Panc1 (cell line): ENCODE results near the gene ANKK1. TPM values are rescaled to one million over a fixed set of nuclear protein-coding genes. Genes with fewer than 3 reads are reported as not detected.

Source experiments
- ATAC-seq: fragments of 200-7000 bp; cut with Tn5 transposase; 2 replicates; pipeline ENCODE4 v1.9.1; 2020; ENCODE audit warnings: mild to moderate bottlenecking, moderate library complexity
- BruUV-seq: library from RNA; stranded (reverse); fragments of 400-500 nt; replicated peaks from 2 replicates; lab custom pipeline; 2021; lab: Mats Ljungman, UMichigan
- CTCF ChIA-PET: fragments of 300-600 bp; sonication (Branson Sonifier 250); formaldehyde crosslinking; loops from one replicate; lab custom pipeline; 2022; ENCODE audit warnings: antibody characterized with exemption; lab: Charles Lee
- POLR2A ChIA-PET: fragments of 300-600 bp; sonication (Branson Sonifier 250); formaldehyde crosslinking; loops from one replicate; lab custom pipeline; 2022; ENCODE audit warnings: antibody characterized with exemption; lab: Charles Lee
- DNase-seq: peaks from one replicate; pipeline ENCODE4 v3.0.0-alpha.2; 2010; ENCODE audit warnings: low read depth, low spot score
- H3K27ac ChIP-seq: 2 replicates; pipeline ENCODE4 v1.5.1; 2011; ENCODE audit warnings: mild to moderate bottlenecking, low read length, inconsistent platforms
- H3K27me3 ChIP-seq: fragments of 200-500 bp; sonication (Bioruptor generic); 2 replicates; pipeline ENCODE4 v1.6.0; 2014; ENCODE audit warnings: low read length, inconsistent platforms; ENCODE audit not compliant: control insufficient read depth, insufficient read depth
- H3K36me3 ChIP-seq: fragments of 200-500 bp; sonication (Bioruptor generic); 2 replicates; pipeline ENCODE4 v1.5.1; 2014; ENCODE audit warnings: inconsistent platforms, mild to moderate bottlenecking, low read length, moderate library complexity; ENCODE audit not compliant: control insufficient read depth, insufficient read depth
- H3K4me1 ChIP-seq: 2 replicates; pipeline ENCODE4 v1.5.1; 2011; ENCODE audit warnings: inconsistent platforms, mild to moderate bottlenecking, low read length, moderate library complexity; ENCODE audit not compliant: control insufficient read depth, insufficient read depth
- H3K4me3 ChIP-seq, 2 experiments: 2 replicates each; pipeline ENCODE4 v1.5.1; 2011 to 2012; ENCODE audit warnings: low read depth in 2 of 2, low read length in 2 of 2, mild to moderate bottlenecking in 2 of 2, inconsistent platforms in 1 of 2, moderate library complexity in 1 of 2
- H3K9me3 ChIP-seq: fragments of 200-500 bp; sonication (Bioruptor generic); 2 replicates; pipeline ENCODE4 v1.5.1; 2014; ENCODE audit warnings: low read depth, mild to moderate bottlenecking, inconsistent platforms, low read length, moderate library complexity; ENCODE audit not compliant: control insufficient read depth, insufficient read depth
- POLR2AphosphoS5 ChIP-seq: IDR thresholded peaks from 2 replicates; pipeline ENCODE4 v1.6.1; 2012; ENCODE audit warnings: mild to moderate bottlenecking, low read depth, low read length, moderate library complexity
- SIN3A ChIP-seq: IDR thresholded peaks from 2 replicates; pipeline ENCODE4 v1.6.1; 2012; ENCODE audit warnings: low read depth, mild to moderate bottlenecking, low read length, moderate library complexity, borderline replicate concordance; ENCODE audit not compliant: insufficient read depth
- TCF7L2 ChIP-seq: IDR thresholded peaks from 2 replicates; pipeline ENCODE4 v1.6.1; 2011; ENCODE audit warnings: mild to moderate bottlenecking, low read depth, low read length, inconsistent platforms
- in situ Hi-C: cut with HindIII; loops from 2 replicates; pipeline ENCODE4 v1.10.0; 2016; ENCODE audit warnings: low sequenced_read_pairs, low pct_unique_long_range_greater_than_20kb
- intact Hi-C: fragments of 100-400 bp; cut with micrococcal nuclease; formaldehyde crosslinking; loops from one replicate; pipeline ENCODE4 v1.10.0; 2022; ENCODE audit not compliant: unreplicated experiment
- total RNA-seq: library from RNA; stranded (reverse); gene quantifications from one replicate; pipeline ENCODE4 v1.2.1, GENCODE V29; 2021; ENCODE audit not compliant: unreplicated experiment
- TF ChIP-seq, protein P1 (sequence below), 2 experiments: IDR thresholded peaks; 2 replicates each; pipeline ENCODE4 v1.6.1; 2011 to 2012; ENCODE audit warnings: low read depth in 2 of 2, control low read depth in 1 of 2, low read length in 1 of 2, mild to moderate bottlenecking in 1 of 2, moderate library complexity in 1 of 2; ENCODE audit not compliant: insufficient read depth in 1 of 2
- TF ChIP-seq, protein P2 (sequence below): fragments of 450-650 bp; IDR thresholded peaks from 2 replicates; pipeline ENCODE4 v1.5.1; 2017; ENCODE audit warnings: mild to moderate bottlenecking

Gene ANKK1
- total RNA-seq, 1 experiment from 2014 or later = 0.08 TPM

DNA sequence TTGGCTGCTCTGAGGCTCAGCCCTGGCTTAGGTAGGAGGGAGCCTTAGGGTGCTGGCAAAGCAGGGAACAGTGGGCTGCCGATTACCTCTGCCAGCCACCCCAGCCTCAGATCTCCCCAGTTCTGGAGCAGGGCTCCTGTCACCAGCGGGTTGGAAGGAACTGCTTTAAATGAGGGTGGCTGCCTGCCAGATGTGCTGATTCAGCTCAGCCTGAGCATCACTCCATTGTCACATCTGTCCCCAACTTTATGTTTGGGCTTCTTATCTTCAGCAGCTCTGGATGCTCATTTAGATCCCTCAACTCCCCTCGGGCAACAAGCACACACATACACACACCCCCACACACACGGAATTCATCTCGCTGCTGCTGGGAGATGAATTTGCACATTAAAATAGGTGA is 16.9 kb upstream of the ANKK1 start:
- H3K4me1 ChIP-seq = no peaks in the 10 kb centered on the region
- H3K36me3 ChIP-seq = no peaks in the 10 kb centered on the region
- ATAC-seq = peak; percentile 21; the same call in 1 of the 2 replicates
- ChIA-PET CTCF (no interaction called here), POLR2A (no interaction called here)
- intact Hi-C loops = no loop called here
- DNase-seq = no peak
- in situ Hi-C loops = no loop called here
- TF ChIP-seq SIN3A (no peak), POLR2AphosphoS5 (no peak), TCF7L2 (no peak)
- TF ChIP-seq, protein P1, sequence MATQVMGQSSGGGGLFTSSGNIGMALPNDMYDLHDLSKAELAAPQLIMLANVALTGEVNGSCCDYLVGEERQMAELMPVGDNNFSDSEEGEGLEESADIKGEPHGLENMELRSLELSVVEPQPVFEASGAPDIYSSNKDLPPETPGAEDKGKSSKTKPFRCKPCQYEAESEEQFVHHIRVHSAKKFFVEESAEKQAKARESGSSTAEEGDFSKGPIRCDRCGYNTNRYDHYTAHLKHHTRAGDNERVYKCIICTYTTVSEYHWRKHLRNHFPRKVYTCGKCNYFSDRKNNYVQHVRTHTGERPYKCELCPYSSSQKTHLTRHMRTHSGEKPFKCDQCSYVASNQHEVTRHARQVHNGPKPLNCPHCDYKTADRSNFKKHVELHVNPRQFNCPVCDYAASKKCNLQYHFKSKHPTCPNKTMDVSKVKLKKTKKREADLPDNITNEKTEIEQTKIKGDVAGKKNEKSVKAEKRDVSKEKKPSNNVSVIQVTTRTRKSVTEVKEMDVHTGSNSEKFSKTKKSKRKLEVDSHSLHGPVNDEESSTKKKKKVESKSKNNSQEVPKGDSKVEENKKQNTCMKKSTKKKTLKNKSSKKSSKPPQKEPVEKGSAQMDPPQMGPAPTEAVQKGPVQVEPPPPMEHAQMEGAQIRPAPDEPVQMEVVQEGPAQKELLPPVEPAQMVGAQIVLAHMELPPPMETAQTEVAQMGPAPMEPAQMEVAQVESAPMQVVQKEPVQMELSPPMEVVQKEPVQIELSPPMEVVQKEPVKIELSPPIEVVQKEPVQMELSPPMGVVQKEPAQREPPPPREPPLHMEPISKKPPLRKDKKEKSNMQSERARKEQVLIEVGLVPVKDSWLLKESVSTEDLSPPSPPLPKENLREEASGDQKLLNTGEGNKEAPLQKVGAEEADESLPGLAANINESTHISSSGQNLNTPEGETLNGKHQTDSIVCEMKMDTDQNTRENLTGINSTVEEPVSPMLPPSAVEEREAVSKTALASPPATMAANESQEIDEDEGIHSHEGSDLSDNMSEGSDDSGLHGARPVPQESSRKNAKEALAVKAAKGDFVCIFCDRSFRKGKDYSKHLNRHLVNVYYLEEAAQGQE (IDR thresholded peaks at IDR 0.05; ENCODE audit: insufficient read depth in 1 of 2, low read depth in 2 of 2, low read length in 1 of 2) = no peak
- TF ChIP-seq, protein P2, sequence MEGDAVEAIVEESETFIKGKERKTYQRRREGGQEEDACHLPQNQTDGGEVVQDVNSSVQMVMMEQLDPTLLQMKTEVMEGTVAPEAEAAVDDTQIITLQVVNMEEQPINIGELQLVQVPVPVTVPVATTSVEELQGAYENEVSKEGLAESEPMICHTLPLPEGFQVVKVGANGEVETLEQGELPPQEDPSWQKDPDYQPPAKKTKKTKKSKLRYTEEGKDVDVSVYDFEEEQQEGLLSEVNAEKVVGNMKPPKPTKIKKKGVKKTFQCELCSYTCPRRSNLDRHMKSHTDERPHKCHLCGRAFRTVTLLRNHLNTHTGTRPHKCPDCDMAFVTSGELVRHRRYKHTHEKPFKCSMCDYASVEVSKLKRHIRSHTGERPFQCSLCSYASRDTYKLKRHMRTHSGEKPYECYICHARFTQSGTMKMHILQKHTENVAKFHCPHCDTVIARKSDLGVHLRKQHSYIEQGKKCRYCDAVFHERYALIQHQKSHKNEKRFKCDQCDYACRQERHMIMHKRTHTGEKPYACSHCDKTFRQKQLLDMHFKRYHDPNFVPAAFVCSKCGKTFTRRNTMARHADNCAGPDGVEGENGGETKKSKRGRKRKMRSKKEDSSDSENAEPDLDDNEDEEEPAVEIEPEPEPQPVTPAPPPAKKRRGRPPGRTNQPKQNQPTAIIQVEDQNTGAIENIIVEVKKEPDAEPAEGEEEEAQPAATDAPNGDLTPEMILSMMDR = no peak
- H3K9me3 ChIP-seq = no peaks in the 10 kb centered on the region
- H3K4me3 ChIP-seq = no peak overlapping the region
- BruUV-seq = no TSS peak
- no peak overlapping the region for H3K27ac ChIP-seq
- H3K27me3 ChIP-seq = no peaks in the 10 kb centered on the region

DNA sequence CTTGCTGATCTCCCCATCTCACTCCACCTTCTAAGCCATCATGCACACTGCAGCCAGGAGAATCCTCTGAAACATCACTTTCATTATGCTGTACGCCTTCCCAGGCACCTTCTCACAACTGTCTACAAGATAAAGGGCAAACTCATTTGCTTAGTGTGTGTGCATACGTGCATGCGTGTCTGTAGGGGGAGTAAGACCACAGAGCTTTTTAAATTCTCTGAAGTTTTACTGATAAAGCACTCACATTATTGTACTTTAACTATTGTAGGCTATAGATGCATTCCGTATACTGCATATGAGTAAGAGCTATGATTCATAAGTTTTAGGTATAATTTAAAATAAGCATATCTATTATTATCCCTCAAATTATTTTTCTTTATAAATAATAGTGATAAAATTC is 15.3 kb upstream of the ANKK1 start:
- TF ChIP-seq, protein P1 (IDR thresholded peaks at IDR 0.05; ENCODE audit: insufficient read depth in 1 of 2, low read depth in 2 of 2, low read length in 1 of 2) = no peak
- H3K27ac ChIP-seq = no peak overlapping the region
- ATAC-seq (no peak), DNase-seq (no peak)
- H3K27me3 ChIP-seq = no peaks in the 10 kb centered on the region
- CTCF ChIA-PET = no interaction called here
- BruUV-seq = no TSS peak
- H3K9me3 ChIP-seq = no peaks in the 10 kb centered on the region
- H3K36me3 ChIP-seq = no peaks in the 10 kb centered on the region
- H3K4me3 ChIP-seq = no peak overlapping the region
- in situ Hi-C loops = no loop called here
- POLR2A ChIA-PET = no interaction called here
- intact Hi-C loops = no loop called here
- no peaks in the 10 kb centered on the region for H3K4me1 ChIP-seq
